Measurements from ENCODE around the gene PURB. TPM values are rescaled to one million over a fixed set of nuclear protein-coding genes. Genes with fewer than 3 reads are reported as not detected.

Gene PURB
- polyA plus RNA-seq, 1 donor from 2014 or later = 14.7 TPM

DNA sequence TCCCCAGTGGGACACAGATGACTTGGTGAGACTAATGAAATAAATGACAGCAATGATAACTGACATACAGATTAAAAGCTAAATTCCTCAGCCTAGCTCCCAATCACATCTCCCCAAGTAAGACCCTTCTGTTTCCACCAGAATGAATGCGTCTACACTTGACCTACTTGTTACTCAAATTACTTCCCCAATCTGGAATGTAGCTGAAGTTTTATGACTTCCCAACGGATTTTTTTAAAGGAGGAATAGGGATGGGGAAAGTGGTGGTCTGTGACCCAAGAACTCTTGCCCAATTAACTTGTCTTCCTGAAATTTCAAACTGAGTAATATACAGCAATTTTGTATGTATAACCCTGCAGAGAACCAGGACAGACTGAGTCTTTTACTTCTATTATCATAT, 46.6 kb downstream of the PURB start:
- H3F3A ChIP-seq (ENCODE audit: insufficient read depth, low read length, poor library complexity, severe bottlenecking) = no peaks in the 10 kb centered on the region
- H3K9me3 ChIP-seq (ENCODE audit: low read length) = no peaks in the 10 kb centered on the region
- H3K4me2 ChIP-seq (ENCODE audit: low read length) = no peak overlapping the region
- no peaks in the 10 kb centered on the region for H4K20me1 ChIP-seq (ENCODE audit: insufficient read depth)
- TF ChIP-seq EZH2 (IDR thresholded peaks at IDR 0.05; ENCODE audit: borderline replicate concordance, insufficient read depth, low read length, poor library complexity, severe bottlenecking) (no peak), POLR2AphosphoS5 (IDR thresholded peaks at IDR 0.05) (no peak), SMC3 (conservative IDR thresholded peaks at IDR 0.05; ENCODE audit: poor library complexity) (no peak), EP300 (conservative IDR thresholded peaks at IDR 0.05; ENCODE audit: poor library complexity, severe bottlenecking) (no peak), RAD21 (conservative IDR thresholded peaks at IDR 0.05) (no peak), TAF1 (IDR thresholded peaks at IDR 0.05; ENCODE audit: low read depth) (no peak), MXI1 (conservative IDR thresholded peaks at IDR 0.05; ENCODE audit: poor library complexity, severe bottlenecking) (no peak)
- TF ChIP-seq, protein P1, sequence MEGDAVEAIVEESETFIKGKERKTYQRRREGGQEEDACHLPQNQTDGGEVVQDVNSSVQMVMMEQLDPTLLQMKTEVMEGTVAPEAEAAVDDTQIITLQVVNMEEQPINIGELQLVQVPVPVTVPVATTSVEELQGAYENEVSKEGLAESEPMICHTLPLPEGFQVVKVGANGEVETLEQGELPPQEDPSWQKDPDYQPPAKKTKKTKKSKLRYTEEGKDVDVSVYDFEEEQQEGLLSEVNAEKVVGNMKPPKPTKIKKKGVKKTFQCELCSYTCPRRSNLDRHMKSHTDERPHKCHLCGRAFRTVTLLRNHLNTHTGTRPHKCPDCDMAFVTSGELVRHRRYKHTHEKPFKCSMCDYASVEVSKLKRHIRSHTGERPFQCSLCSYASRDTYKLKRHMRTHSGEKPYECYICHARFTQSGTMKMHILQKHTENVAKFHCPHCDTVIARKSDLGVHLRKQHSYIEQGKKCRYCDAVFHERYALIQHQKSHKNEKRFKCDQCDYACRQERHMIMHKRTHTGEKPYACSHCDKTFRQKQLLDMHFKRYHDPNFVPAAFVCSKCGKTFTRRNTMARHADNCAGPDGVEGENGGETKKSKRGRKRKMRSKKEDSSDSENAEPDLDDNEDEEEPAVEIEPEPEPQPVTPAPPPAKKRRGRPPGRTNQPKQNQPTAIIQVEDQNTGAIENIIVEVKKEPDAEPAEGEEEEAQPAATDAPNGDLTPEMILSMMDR (IDR thresholded peaks at IDR 0.05; ENCODE audit: poor library complexity, severe bottlenecking) = no peak
- TF ChIP-seq, protein P2, sequence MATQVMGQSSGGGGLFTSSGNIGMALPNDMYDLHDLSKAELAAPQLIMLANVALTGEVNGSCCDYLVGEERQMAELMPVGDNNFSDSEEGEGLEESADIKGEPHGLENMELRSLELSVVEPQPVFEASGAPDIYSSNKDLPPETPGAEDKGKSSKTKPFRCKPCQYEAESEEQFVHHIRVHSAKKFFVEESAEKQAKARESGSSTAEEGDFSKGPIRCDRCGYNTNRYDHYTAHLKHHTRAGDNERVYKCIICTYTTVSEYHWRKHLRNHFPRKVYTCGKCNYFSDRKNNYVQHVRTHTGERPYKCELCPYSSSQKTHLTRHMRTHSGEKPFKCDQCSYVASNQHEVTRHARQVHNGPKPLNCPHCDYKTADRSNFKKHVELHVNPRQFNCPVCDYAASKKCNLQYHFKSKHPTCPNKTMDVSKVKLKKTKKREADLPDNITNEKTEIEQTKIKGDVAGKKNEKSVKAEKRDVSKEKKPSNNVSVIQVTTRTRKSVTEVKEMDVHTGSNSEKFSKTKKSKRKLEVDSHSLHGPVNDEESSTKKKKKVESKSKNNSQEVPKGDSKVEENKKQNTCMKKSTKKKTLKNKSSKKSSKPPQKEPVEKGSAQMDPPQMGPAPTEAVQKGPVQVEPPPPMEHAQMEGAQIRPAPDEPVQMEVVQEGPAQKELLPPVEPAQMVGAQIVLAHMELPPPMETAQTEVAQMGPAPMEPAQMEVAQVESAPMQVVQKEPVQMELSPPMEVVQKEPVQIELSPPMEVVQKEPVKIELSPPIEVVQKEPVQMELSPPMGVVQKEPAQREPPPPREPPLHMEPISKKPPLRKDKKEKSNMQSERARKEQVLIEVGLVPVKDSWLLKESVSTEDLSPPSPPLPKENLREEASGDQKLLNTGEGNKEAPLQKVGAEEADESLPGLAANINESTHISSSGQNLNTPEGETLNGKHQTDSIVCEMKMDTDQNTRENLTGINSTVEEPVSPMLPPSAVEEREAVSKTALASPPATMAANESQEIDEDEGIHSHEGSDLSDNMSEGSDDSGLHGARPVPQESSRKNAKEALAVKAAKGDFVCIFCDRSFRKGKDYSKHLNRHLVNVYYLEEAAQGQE (IDR thresholded peaks at IDR 0.05; ENCODE audit: borderline replicate concordance) = no peak
- H3K27ac ChIP-seq (ENCODE audit: low read length) = no peak overlapping the region
- peaks cover 14% of the 10 kb centered on the region for H3K36me3 ChIP-seq (ENCODE audit: insufficient read depth, low read length)
- H3K79me2 ChIP-seq (replicated peaks; ENCODE audit: insufficient read depth, low read length) = peaks cover 30% of the 10 kb centered on the region
- no peaks in the 10 kb centered on the region for H3K9me2 ChIP-seq (ENCODE audit: insufficient read depth, low read length)
- H3K27me3 ChIP-seq (ENCODE audit: insufficient read depth, low read depth, low read length) = no peaks in the 10 kb centered on the region
- no peak overlapping the region for H3K4me3 ChIP-seq (ENCODE audit: low read length)
- H2AFZ ChIP-seq (ENCODE audit: low read depth, low read length) = no peak overlapping the region
- H3K9ac ChIP-seq (ENCODE audit: low read length) = no peak overlapping the region

DNA sequence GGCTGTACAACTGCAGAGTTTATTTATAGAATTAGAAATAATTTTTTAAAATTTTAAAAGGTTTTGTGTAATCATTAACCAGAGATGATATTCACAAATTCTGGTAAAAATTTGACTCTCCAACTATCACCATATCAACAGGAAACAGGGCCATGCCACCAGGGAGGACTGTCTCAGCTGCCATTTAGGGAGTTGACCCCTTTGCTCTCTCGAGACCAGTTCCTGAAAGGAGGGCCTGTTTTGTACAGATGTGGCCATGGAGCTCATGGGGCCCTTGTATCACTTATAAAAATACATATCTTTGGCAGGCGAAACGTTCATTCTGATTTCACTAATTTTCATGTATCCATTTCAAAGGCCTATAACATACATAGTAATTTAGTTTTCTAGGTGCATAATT, 57.8 kb downstream of the PURB start:
- H3K79me2 ChIP-seq (replicated peaks; ENCODE audit: insufficient read depth, low read length) = no peaks in the 10 kb centered on the region
- H3K9me3 ChIP-seq (ENCODE audit: low read length) = no peaks in the 10 kb centered on the region
- H3K9me2 ChIP-seq (ENCODE audit: insufficient read depth, low read length) = no peaks in the 10 kb centered on the region
- no peak overlapping the region for H3K9ac ChIP-seq (ENCODE audit: low read length)
- no peaks in the 10 kb centered on the region for H3K27me3 ChIP-seq (ENCODE audit: insufficient read depth, low read depth, low read length)
- H3F3A ChIP-seq (ENCODE audit: insufficient read depth, low read length, poor library complexity, severe bottlenecking) = no peaks in the 10 kb centered on the region
- no peaks in the 10 kb centered on the region for H3K36me3 ChIP-seq (ENCODE audit: insufficient read depth, low read length)
- H3K4me2 ChIP-seq (ENCODE audit: low read length) = no peak overlapping the region
- H3K27ac ChIP-seq (ENCODE audit: low read length) = no peak overlapping the region
- TF ChIP-seq SMC3 (conservative IDR thresholded peaks at IDR 0.05; ENCODE audit: poor library complexity) (no peak), EP300 (conservative IDR thresholded peaks at IDR 0.05; ENCODE audit: poor library complexity, severe bottlenecking) (no peak), TAF1 (IDR thresholded peaks at IDR 0.05; ENCODE audit: low read depth) (no peak), EZH2 (IDR thresholded peaks at IDR 0.05; ENCODE audit: borderline replicate concordance, insufficient read depth, low read length, poor library complexity, severe bottlenecking) (no peak), RAD21 (conservative IDR thresholded peaks at IDR 0.05) (no peak), MXI1 (conservative IDR thresholded peaks at IDR 0.05; ENCODE audit: poor library complexity, severe bottlenecking) (no peak), POLR2AphosphoS5 (IDR thresholded peaks at IDR 0.05) (no peak)
- TF ChIP-seq, protein P2 (IDR thresholded peaks at IDR 0.05; ENCODE audit: borderline replicate concordance) = no peak
- TF ChIP-seq, protein P1 (IDR thresholded peaks at IDR 0.05; ENCODE audit: poor library complexity, severe bottlenecking) = no peak
- H3K4me3 ChIP-seq (ENCODE audit: low read length) = no peak overlapping the region
- no peaks in the 10 kb centered on the region for H4K20me1 ChIP-seq (ENCODE audit: insufficient read depth)
- no peak overlapping the region for H2AFZ ChIP-seq (ENCODE audit: low read depth, low read length)

Data from neural cell (in vitro differentiated cells).